AG10803 (cell line): ENCODE results near the gene ACP4.
"Not testable (repeated sequence)": the region's sequence is repeated elsewhere in the genome, so short reads cannot be mapped to it uniquely, and the experiment has no call there.

Experiments used
- DNase-seq: peaks from one replicate; pipeline ENCODE4 v3.0.0; 2010; ENCODE audit warnings: low read depth
- H3K4me3 ChIP-seq: 2 replicates; pipeline ENCODE4 v1.5.1; 2011; ENCODE audit warnings: mild to moderate bottlenecking, low read length, control low read depth
- CTCF ChIP-seq: conservative IDR thresholded peaks from 2 replicates; pipeline ENCODE4 v1.5.1; 2011; ENCODE audit warnings: mild to moderate bottlenecking, low read length, control low read depth, inconsistent platforms

ACP4 gene

DNA sequence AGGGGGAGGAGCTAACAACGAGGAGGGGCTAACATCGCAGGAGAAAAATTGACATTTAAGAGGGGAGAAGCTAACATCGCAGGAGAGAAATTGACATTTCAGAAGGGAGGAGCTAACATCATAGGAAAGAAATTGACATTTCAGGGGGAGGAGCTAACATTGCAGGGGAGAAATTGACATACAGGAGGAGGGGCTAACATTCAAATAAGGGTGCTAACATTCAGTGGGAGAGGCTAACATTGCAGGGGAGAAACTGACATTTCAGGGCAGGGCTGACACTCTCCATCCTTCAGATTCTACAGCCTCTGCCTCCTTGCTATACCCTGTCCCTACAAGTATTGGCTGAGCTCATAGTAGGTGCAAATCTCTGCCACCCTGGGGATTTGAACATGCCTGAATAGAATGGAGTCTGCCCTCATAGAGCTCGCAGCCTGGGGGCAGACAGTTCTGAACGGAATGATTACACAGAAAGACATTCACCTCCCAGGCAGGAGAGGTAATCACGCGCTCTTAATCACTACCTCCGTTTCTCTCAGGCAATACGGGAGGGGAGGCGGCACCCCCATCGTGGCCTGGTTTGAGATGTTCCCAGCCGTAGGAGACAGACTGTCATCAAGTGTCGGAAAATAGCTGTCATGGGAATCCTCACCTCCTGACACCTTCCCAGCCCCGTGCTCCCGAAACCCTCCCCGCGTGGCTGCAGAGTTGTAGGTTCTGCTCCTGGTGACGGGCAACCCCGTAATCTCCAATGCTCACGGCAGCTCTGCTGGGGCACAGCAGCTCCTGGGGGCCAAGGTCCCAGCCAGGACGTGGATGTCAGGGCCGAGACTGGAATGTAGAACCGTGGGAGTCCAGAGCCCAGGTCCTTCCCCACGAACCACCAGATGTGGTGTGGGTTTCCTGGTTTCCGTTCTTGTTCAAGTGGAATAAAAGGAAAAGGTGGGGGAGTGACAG is 10.4 kb upstream of the ACP4 start:
- H3K4me3 ChIP-seq: no peak overlapping the region
- DNase-seq: no peak
- no peak for TF ChIP-seq CTCF

DNA sequence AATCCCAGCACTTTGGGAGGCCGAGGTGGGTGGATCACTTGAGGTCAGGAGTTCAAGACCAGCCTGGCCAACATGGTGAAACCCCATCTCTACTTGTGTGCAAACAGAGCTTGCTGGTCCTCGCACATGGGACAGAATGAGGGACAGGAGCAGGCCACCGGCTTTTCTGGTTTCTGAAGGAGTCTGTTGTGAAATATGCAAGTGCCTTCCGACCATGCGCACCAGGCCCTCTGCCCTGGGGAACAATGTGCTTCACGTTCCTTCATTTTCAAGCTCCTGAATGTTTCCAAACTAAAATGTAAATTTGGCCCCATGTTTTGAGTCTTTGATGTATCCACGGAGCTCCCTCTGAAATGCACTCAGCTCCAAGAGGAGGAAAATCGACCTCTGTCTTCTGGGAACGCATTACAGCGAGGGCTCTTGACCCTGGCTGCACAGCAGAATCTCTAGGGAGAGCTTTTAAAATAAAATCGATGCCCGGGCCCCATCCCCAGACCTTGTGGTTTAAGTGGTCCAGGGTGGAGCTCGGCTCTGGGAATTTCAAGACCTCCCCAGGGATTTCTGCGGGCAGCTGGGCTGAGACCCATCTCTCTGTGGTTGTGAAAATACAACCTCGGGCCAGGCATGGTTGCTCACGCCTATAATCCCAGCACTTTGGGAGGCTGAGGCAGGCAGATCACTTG is 9.3 kb upstream of the ACP4 start:
- no peak for TF ChIP-seq CTCF
- no peak for DNase-seq
- H3K4me3 ChIP-seq: no peak overlapping the region

- not testable (repeated sequence) for H3K4me3 ChIP-seq, DNase-seq
Measured at GRCh38 chr19:50783848-50784152, 6.4 kb upstream of the ACP4 start.

- TF ChIP-seq CTCF: no peak
- no peak for DNase-seq
- no peak overlapping the region for H3K4me3 ChIP-seq
Measured at GRCh38 chr19:50784710-50785109, 5.5 kb upstream of the ACP4 start.

DNA sequence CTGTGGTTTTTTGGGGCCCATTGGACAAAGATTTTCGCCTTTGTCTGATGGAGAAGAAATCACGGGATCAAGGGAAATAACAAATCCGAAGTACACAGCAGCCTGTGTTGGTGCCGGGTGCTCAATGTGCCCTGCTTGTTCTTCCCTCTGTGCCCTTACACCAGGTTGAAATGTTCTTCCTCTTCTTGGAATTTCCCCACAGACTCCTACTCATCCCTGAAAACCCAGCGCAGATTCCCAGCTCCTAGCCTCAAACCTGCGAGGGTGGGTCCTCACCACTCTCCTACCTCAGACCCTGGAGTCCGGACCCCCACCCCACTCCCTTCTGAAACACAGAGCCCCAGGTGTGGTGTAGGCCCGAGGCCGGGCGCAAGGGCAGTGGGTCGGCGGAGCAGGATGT is 4.9 kb upstream of the ACP4 start:
- DNase-seq: no peak
- H3K4me3 ChIP-seq: no peak overlapping the region
- TF ChIP-seq CTCF: no peak

- TF ChIP-seq CTCF: no peak
- H3K4me3 ChIP-seq: no peak overlapping the region
- DNase-seq: no peak
Measured at GRCh38 chr19:50790922-50791467, 780 bp downstream of the ACP4 start.

DNA sequence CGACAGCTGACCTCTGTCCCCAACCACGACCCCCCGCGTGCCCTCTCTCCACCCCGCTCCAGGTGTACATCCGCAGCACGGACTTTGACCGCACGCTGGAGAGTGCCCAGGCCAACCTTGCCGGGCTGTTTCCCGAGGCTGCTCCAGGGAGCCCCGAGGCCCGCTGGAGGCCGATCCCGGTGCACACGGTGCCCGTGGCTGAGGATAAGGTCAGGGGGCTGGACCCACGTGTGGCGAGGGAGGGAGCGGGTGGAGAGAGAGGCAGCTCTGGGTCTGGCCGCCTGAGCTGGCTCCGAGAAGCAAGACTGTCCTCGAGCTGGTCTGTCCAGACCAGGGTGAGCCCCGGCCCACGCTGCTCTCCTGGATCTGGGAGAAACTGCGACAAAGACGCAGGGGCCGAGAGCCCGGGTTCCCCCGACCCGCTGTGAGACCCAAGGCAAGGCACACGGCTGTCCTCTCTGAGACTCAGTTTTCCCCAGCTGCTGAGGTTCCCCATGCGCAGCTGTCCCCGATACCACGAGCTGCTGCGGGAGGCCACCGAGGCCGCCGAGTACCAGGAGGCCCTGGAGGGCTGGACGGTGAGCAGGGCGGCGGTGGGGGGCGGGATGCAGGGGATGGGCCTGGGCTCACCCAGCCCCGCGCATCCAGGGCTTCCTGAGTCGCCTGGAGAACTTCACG is 1.5 kb downstream of the ACP4 start:
- no peak overlapping the region for H3K4me3 ChIP-seq
- TF ChIP-seq CTCF: no peak
- no peak for DNase-seq
